H9 (cell line): ENCODE results near the gene ZNF365. TPM values are rescaled to one million over a fixed set of nuclear protein-coding genes. Genes with fewer than 3 reads are reported as not detected.

Experiments used
- DNase-seq: peaks from one replicate; pipeline ENCODE4 v3.0.0-alpha.2; 2017
- H2AFZ ChIP-seq: one replicate; pipeline ENCODE4 v1.6.1; 2013; ENCODE audit warnings: mild to moderate bottlenecking, low read length, control low read depth, moderate library complexity
- H2AK5ac ChIP-seq: 2 replicates; pipeline ENCODE4 v1.6.1; 2013; ENCODE audit warnings: low read length, control low read depth, mixed read lengths; ENCODE audit not compliant: insufficient read length
- H2BK120ac ChIP-seq: one replicate; pipeline ENCODE4 v1.6.1; 2013; ENCODE audit warnings: low read depth, mild to moderate bottlenecking, low read length, control low read depth, inconsistent platforms; ENCODE audit not compliant: poor library complexity, severe bottlenecking
- H2BK12ac ChIP-seq: 2 replicates; pipeline ENCODE4 v1.6.1; 2013; ENCODE audit warnings: low read length, control low read depth, mixed read lengths, low read depth; ENCODE audit not compliant: insufficient read length
- H2BK15ac ChIP-seq: 2 replicates; pipeline ENCODE4 v1.6.1; 2013; ENCODE audit warnings: low read depth, low read length, control low read depth
- H2BK20ac ChIP-seq: one replicate; pipeline ENCODE4 v1.6.1; 2013; ENCODE audit warnings: low read depth, mild to moderate bottlenecking, low read length, control low read depth, inconsistent platforms; ENCODE audit not compliant: poor library complexity, severe bottlenecking
- H2BK5ac ChIP-seq: 2 replicates; pipeline ENCODE4 v1.6.1; 2013; ENCODE audit warnings: low read length, control low read depth, mixed read lengths; ENCODE audit not compliant: insufficient read length
- H3K14ac ChIP-seq: 2 replicates; pipeline ENCODE4 v1.6.1; 2013; ENCODE audit warnings: low read length, control low read depth; ENCODE audit not compliant: insufficient read depth
- H3K18ac ChIP-seq: 2 replicates; pipeline ENCODE4 v1.6.1; 2013; ENCODE audit warnings: low read depth, mild to moderate bottlenecking, mixed read lengths, low read length, control low read depth; ENCODE audit not compliant: insufficient read length
- H3K23ac ChIP-seq: 2 replicates; pipeline ENCODE4 v1.6.1; 2013; ENCODE audit warnings: low read length, control low read depth, mixed read lengths, low read depth; ENCODE audit not compliant: insufficient read length
- H3K23me2 ChIP-seq: 2 replicates; pipeline ENCODE4 v1.6.1; 2013; ENCODE audit warnings: low read depth, mild to moderate bottlenecking, mixed read lengths, low read length, control low read depth; ENCODE audit not compliant: insufficient read length, poor library complexity, severe bottlenecking
- H3K27ac ChIP-seq: 2 replicates; pipeline ENCODE4 v1.5.1; 2013; ENCODE audit warnings: low read length, control low read depth, mixed read lengths, low read depth; ENCODE audit not compliant: insufficient read length
- H3K27me3 ChIP-seq: 2 replicates; pipeline ENCODE4 v1.6.1; 2013; ENCODE audit warnings: low read length, control low read depth, inconsistent platforms; ENCODE audit not compliant: insufficient read depth
- H3K4ac ChIP-seq: 2 replicates; pipeline ENCODE4 v1.6.1; 2013; ENCODE audit warnings: low read depth, mild to moderate bottlenecking, control low read depth, inconsistent platforms, low read length, moderate library complexity
- H3K4me1 ChIP-seq: 2 replicates; pipeline ENCODE4 v1.6.1; 2013; ENCODE audit warnings: low read length, control low read depth, inconsistent platforms; ENCODE audit not compliant: insufficient read depth
- H3K4me2 ChIP-seq: 2 replicates; pipeline ENCODE4 v1.6.1; 2013; ENCODE audit warnings: low read length, control low read depth, mixed read lengths; ENCODE audit not compliant: insufficient read length, insufficient read depth
- H3K56ac ChIP-seq: 2 replicates; pipeline ENCODE4 v1.6.1; 2013; ENCODE audit warnings: low read depth, mild to moderate bottlenecking, mixed read lengths, low read length, control low read depth; ENCODE audit not compliant: insufficient read length
- H3K79me1 ChIP-seq: 2 replicates; pipeline ENCODE4 v1.6.1; 2013; ENCODE audit warnings: low read depth, mild to moderate bottlenecking, moderate library complexity, low read length, control low read depth, inconsistent platforms; ENCODE audit not compliant: insufficient read depth, poor library complexity, severe bottlenecking
- H3K79me2 ChIP-seq: 2 replicates; pipeline ENCODE4 v1.6.1; 2013; ENCODE audit warnings: low read length, control low read depth, inconsistent platforms; ENCODE audit not compliant: insufficient read depth
- H3K9ac ChIP-seq: 2 replicates; pipeline ENCODE4 v1.6.1; 2013; ENCODE audit warnings: low read length, control low read depth, mixed read lengths; ENCODE audit not compliant: insufficient read length; ENCODE audit errors: extremely low read depth
- H3K9me3 ChIP-seq: one replicate; pipeline ENCODE4 v1.6.1; 2013; ENCODE audit warnings: low read depth, low read length, inconsistent platforms; ENCODE audit not compliant: control insufficient read depth
- H3T11ph ChIP-seq: one replicate; pipeline ENCODE4 v1.6.1; 2013; ENCODE audit warnings: mild to moderate bottlenecking, low read length, control low read depth, inconsistent platforms
- H4K20me1 ChIP-seq: one replicate; pipeline ENCODE4 v1.6.1; 2013; ENCODE audit not compliant: control insufficient read depth, insufficient read length, insufficient read depth
- H4K5ac ChIP-seq: 2 replicates; pipeline ENCODE4 v1.6.1; 2013; ENCODE audit warnings: low read depth, mild to moderate bottlenecking, mixed read lengths, low read length, control low read depth; ENCODE audit not compliant: insufficient read length
- H4K8ac ChIP-seq: replicated peaks from 2 replicates; pipeline ENCODE4 v1.6.1; 2013; ENCODE audit warnings: low read length, control low read depth, mixed read lengths, low read depth; ENCODE audit not compliant: insufficient read length
- H4K91ac ChIP-seq: 2 replicates; pipeline ENCODE4 v1.6.1; 2013; ENCODE audit warnings: low read depth, mild to moderate bottlenecking, moderate library complexity, mixed read lengths, low read length, control low read depth; ENCODE audit not compliant: insufficient read length
- H3K27ac Mint-ChIP-seq, 3 experiments: 2 replicates in 2 of 3; 3 replicates in 1 of 3; pipeline ENCODE4 v1.8.0; 2020 to 2021; ENCODE audit warnings: mixed read lengths in 3 of 3, mild to moderate bottlenecking in 1 of 3, moderate library complexity in 1 of 3
- H3K27me3 Mint-ChIP-seq: 2 replicates; pipeline ENCODE4 v1.8.0; 2021; ENCODE audit warnings: low read depth, mild to moderate bottlenecking, moderate library complexity, mixed read lengths
- H3K36me3 Mint-ChIP-seq, 3 experiments: 2 replicates in 2 of 3; 3 replicates in 1 of 3; pipeline ENCODE4 v1.8.0; 2020 to 2021; ENCODE audit warnings: low read depth in 3 of 3, mixed read lengths in 3 of 3; ENCODE audit not compliant: insufficient read depth in 1 of 3
- H3K4me1 Mint-ChIP-seq, 2 experiments: 2 replicates each; pipeline ENCODE4 v1.8.0; 2020; ENCODE audit warnings: mixed read lengths in 2 of 2
- H3K4me3 Mint-ChIP-seq, 2 experiments: 2 replicates in 1 of 2; 3 replicates in 1 of 2; pipeline ENCODE4 v1.8.0; 2020 to 2021; ENCODE audit warnings: mild to moderate bottlenecking in 2 of 2, mixed read lengths in 2 of 2, moderate library complexity in 1 of 2
- H3K9me3 Mint-ChIP-seq, 2 experiments: 2 replicates in 1 of 2; 3 replicates in 1 of 2; pipeline ENCODE4 v1.8.0; 2020; ENCODE audit warnings: mild to moderate bottlenecking in 2 of 2, mixed read lengths in 2 of 2, moderate library complexity in 1 of 2
- WGBS: extraction: QIAGEN DNeasy Blood & Tissue Kit; methylation state at CpG from one replicate; pipeline ENCODE4 v1.1.7; 2013; ENCODE audit warnings: missing lambda C conversion rate, low lambda C conversion rate, mixed read lengths; ENCODE audit not compliant: insufficient read length; ENCODE audit errors: extremely low coverage; 5-methylcytosine and 5-hydroxymethylcytosine counted together
- total RNA-seq: library from RNA; stranded (reverse); gene quantifications from 2 replicates; pipeline ENCODE4 v1.2.1, GENCODE V29; 2021
- TF ChIP-seq, protein P1 (sequence below): fragments of 200-600 bp; sonication (generic); conservative IDR thresholded peaks from 3 replicates; pipeline ENCODE4 v1.8.0; 2021; ENCODE audit warnings: antibody characterized with exemption, mild to moderate bottlenecking

Gene ZNF365
- total RNA-seq, 1 experiment from 2014 or later: 0.59 TPM

DNA sequence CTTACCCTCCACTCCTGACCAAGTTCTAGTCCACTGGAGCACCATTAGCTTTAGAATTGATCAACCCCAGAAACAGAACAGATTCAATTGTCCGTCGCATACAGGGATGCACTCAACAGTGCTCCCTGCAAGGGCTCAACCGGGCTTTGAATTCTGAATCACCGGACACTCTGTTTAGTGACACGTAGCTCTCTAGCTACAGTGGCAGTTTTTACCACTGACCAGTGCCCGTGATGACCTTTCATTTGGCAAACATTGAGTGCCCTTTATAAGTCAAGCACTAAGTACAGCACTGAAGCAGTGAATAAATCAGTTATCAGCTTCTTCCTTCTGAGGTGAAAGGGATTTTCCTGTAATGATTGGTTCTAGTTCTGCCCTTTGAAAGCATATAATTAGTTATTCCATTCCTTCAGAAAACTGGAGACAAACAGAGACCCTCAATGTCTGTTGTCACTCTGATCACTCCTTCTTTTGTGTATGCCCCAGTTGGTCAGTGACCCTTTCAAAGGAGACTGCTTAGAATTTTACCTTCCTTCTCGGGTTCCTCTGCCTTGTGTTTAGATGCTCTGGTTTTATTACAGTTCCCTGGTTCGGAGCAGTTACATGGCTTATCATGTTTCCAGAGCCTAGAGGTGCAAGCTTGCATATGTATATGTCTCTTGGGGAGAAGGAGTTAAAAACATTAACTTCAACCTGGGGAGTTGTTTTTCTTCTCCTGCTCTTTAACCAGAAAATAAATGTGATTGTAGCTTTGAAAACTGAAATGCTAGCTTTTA, 68.9 kb downstream of the ZNF365 start:
- no peak overlapping the region; a peak in 1 of 7 replicates for H3K27ac Mint-ChIP-seq
- H2AFZ ChIP-seq: no peak overlapping the region
- H3K79me2 ChIP-seq: no peaks in the 10 kb centered on the region
- H4K91ac ChIP-seq: no peak overlapping the region
- 0 out of 2 replicates have a peak, but pooled peaks cover 3% of the 10 kb centered on the region for H3K4me1 ChIP-seq
- no peak overlapping the region for H3K4me2 ChIP-seq
- H3K27me3 ChIP-seq: no peaks in the 10 kb centered on the region
- H3K9me3 Mint-ChIP-seq: peaks cover 0 to 4% of the 10 kb centered on the region in 2 experiments; a peak in 1 of 5 replicates
- H3K27ac ChIP-seq: no peak overlapping the region
- H2AK5ac ChIP-seq: no peak overlapping the region
- no peak overlapping the region for H3K18ac ChIP-seq
- no peaks in the 10 kb centered on the region for H3K27me3 Mint-ChIP-seq
- DNase-seq: no peak
- H3K14ac ChIP-seq: no peak overlapping the region
- H3K36me3 Mint-ChIP-seq: no peaks in the 10 kb centered on the region
- no peaks in the 10 kb centered on the region for H3K23me2 ChIP-seq
- no peak overlapping the region for H4K5ac ChIP-seq
- no peak overlapping the region for H3K56ac ChIP-seq
- H2BK120ac ChIP-seq: no peak overlapping the region
- H2BK5ac ChIP-seq: no peak overlapping the region
- no peak overlapping the region for H3K9ac ChIP-seq
- no peak overlapping the region for H4K8ac ChIP-seq
- no peaks in the 10 kb centered on the region for H3K79me1 ChIP-seq
- H3T11ph ChIP-seq: no peak overlapping the region
- no peak overlapping the region for H2BK20ac ChIP-seq
- H3K23ac ChIP-seq: no peak overlapping the region
- H3K9me3 ChIP-seq: no peaks in the 10 kb centered on the region
- H3K4me3 Mint-ChIP-seq: no peak overlapping the region
- H4K20me1 ChIP-seq: no peaks in the 10 kb centered on the region
- WGBS: no CpG with 5 or more reads among the region's 8 CpGs
- no peak overlapping the region for H2BK15ac ChIP-seq
- TF ChIP-seq, protein P1, sequence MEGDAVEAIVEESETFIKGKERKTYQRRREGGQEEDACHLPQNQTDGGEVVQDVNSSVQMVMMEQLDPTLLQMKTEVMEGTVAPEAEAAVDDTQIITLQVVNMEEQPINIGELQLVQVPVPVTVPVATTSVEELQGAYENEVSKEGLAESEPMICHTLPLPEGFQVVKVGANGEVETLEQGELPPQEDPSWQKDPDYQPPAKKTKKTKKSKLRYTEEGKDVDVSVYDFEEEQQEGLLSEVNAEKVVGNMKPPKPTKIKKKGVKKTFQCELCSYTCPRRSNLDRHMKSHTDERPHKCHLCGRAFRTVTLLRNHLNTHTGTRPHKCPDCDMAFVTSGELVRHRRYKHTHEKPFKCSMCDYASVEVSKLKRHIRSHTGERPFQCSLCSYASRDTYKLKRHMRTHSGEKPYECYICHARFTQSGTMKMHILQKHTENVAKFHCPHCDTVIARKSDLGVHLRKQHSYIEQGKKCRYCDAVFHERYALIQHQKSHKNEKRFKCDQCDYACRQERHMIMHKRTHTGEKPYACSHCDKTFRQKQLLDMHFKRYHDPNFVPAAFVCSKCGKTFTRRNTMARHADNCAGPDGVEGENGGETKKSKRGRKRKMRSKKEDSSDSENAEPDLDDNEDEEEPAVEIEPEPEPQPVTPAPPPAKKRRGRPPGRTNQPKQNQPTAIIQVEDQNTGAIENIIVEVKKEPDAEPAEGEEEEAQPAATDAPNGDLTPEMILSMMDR: no peak
- H2BK12ac ChIP-seq: no peak overlapping the region
- H3K4ac ChIP-seq: no peak overlapping the region
- peaks cover 14 to 20% of the 10 kb centered on the region in 2 experiments for H3K4me1 Mint-ChIP-seq
